Astrocyte of the spinal cord (primary cell): ENCODE measurements around the gene DGKG.

Experiments used
- DNase-seq: peaks from one replicate; pipeline ENCODE4 v3.0.0; 2011; ENCODE audit warnings: low read depth, low spot score
- H3K4me3 ChIP-seq: 2 replicates; pipeline ENCODE4 v1.5.1; 2011; ENCODE audit warnings: low read depth, mild to moderate bottlenecking, low read length, moderate library complexity
- in situ Hi-C: cut with HindIII; loops from 2 replicates; pipeline ENCODE4 v1.10.0; 2017; ENCODE audit warnings: low sequenced_read_pairs
- TF ChIP-seq, protein P1 (sequence below): IDR thresholded peaks from 2 replicates; pipeline ENCODE4 v1.5.1; 2012; ENCODE audit warnings: low read depth, mild to moderate bottlenecking, low read length, inconsistent platforms

The DGKG gene

DNA sequence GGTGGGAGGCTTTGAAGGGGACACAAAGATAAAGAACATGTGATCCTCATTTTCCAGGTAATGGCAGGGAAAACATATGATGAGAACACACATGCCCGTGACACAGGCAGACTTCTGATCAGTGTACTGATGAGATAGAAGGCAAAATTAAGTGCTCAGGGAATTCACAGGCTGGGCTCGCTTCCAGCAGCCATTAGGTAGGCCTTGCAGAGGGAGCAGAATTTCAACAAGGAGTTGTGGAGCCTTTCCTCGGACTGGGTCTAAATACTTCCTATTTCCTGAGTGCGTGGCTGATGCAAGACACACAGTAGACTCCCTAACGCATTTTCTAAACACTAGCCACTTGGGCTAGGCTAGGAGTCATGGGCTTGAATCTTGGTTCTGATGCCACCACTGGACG, 179.2 kb downstream of the DGKG start:
- in situ Hi-C loops, result no loop called here
- TF ChIP-seq, protein P1, sequence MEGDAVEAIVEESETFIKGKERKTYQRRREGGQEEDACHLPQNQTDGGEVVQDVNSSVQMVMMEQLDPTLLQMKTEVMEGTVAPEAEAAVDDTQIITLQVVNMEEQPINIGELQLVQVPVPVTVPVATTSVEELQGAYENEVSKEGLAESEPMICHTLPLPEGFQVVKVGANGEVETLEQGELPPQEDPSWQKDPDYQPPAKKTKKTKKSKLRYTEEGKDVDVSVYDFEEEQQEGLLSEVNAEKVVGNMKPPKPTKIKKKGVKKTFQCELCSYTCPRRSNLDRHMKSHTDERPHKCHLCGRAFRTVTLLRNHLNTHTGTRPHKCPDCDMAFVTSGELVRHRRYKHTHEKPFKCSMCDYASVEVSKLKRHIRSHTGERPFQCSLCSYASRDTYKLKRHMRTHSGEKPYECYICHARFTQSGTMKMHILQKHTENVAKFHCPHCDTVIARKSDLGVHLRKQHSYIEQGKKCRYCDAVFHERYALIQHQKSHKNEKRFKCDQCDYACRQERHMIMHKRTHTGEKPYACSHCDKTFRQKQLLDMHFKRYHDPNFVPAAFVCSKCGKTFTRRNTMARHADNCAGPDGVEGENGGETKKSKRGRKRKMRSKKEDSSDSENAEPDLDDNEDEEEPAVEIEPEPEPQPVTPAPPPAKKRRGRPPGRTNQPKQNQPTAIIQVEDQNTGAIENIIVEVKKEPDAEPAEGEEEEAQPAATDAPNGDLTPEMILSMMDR, result no peak
- DNase-seq, result no peak
- H3K4me3 ChIP-seq, result no peak overlapping the region

DNA sequence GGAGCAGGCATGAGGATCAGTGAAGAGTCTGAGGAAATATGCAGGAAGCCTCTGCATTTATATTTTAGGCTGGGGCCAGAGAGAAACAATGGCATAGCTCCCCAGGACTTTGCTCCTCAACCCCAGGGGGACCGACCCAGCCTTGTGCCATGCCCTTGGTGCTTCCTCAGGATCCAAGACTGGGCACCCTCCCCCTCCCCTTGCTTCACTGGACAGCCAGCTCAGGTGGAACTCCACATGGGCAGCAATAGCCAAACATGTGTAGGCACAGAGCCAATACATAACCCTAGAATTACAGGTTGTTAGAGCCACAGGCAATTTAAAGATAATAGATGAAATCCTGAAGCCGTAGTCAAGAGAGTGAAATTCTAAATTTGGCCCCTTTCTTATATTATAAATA, 180.1 kb downstream of the DGKG start:
- TF ChIP-seq, protein P1, result no peak
- in situ Hi-C loops, result no loop called here
- no peak overlapping the region for H3K4me3 ChIP-seq
- DNase-seq, result no peak

DNA sequence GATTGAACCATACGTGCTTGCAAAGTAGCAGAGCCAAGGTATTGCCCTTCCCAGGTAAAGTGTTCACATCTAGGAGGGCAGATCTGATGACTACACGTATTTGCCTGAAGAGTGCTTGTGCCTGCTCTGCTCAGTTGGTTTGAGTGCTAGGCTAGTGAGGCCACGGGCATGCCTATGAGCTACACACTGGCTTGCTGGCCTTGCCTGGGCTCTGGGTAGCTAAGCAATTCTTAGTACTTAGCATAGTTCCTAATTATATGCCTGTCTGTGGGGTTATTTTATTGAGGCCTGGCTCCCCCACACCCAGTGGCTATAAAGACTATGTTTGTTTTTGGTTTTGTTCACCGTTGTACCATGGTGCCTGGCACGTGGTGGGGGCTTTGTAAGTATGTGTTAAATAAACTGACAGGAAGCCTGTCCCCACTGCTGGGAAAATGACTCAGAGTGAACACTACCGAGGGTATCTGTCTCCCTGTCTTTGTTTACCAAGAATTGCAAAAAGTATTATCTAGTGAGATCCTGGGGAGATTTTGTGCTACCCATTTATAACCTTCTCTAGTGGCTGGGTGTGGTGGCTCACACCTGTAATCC, 181.0 kb downstream of the DGKG start:
- in situ Hi-C loops, result no loop called here

DNA sequence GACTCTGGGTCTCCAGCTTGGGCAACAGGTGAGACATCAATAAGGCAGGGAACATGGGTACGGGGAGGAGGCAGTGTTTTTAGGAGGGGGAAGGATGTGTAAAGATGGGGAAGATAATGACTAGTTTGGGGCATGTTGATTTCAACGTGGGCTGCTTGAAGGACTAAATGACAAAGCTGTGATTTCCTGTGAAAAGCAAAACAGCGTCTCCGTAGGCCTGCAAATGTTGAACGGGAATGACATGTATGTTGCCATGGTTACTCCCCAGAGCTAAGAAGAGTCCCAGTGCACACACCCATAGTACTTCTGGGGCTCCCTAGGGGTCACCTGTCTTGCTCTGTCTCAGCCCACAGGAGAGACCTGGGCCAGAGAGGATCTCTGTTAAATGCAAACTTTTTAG, 181.9 kb downstream of the DGKG start:
- no peak for DNase-seq
- no peak overlapping the region for H3K4me3 ChIP-seq
- in situ Hi-C loops, result no loop called here
- TF ChIP-seq, protein P1, result no peak

More for the DNA sequence above, 181.0 kb downstream of the DGKG start:
- TF ChIP-seq, protein P1, result no peak
- H3K4me3 ChIP-seq, result no peak overlapping the region
- DNase-seq, result no peak

DNA sequence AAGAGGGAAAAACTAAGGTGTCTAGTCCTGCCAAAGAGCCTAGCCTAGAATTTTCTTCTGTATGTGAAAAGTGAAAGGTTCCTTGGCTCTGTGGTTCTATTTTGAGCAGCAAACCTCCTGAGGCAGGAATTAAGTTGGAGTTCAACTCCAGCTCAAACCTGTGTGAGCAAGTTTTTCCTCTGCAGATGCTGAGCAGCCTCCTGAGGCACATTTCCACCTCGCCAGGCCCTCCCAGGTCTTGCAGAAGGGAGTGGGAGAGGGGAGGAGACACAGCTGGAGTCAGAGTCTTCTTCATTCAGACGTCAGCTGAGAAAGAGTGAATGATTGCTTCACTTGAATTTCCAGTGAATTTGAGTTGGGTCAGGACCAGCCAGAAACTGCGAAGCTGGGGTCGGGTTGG, 183.6 kb downstream of the DGKG start:
- DNase-seq, result no peak
- TF ChIP-seq, protein P1, result no peak
- H3K4me3 ChIP-seq, result no peak overlapping the region
- in situ Hi-C loops, result no loop called here

DNA sequence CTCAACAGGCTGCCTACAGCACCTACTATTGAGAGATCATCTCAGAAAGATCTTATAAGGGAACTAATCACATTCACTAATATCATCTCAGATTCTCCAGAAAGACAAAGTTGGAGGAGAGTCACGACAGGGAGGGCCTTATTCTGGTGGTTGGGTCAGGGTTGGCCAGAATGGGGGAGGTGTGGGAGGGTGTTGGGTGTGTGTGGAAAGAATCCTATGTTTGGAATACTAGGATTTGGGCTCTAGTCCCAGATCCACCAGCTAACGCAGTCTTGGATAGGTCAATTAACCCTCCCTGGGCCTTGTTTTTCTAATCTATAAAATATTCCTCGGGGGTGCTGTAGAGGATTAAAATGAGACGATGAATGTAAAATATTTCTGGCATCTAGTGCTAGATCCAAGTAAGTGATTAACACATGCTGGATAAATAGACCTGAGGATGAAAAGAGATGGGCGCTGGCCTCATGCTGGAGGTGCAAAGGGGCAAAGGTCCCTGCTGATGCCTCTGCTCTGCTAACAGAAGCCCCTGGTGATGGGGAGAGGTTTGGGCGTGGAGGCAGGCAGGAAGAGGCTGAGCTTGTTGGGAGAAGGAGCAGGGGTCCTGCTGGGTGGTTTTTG, 185.6 kb downstream of the DGKG start:
- no peak overlapping the region for H3K4me3 ChIP-seq
- no peak for DNase-seq
- in situ Hi-C loops, result no loop called here
- TF ChIP-seq, protein P1, result no peak
